Ishikawa (cell line): ENCODE data around the gene CLDN6.

ENCODE experiments used
- CREB1 ChIP-seq: IDR thresholded peaks from 2 replicates; pipeline ENCODE4 v1.6.1; 2012; ENCODE audit warnings: low read depth
- EP300 ChIP-seq: IDR thresholded peaks from 2 replicates; pipeline ENCODE4 v1.6.1; 2012; ENCODE audit warnings: borderline replicate concordance
- TEAD4 ChIP-seq: IDR thresholded peaks from 2 replicates; pipeline ENCODE4 v1.6.1; 2012
- TF ChIP-seq, protein P1 (sequence below): IDR thresholded peaks from 2 replicates; pipeline ENCODE4 v1.6.1; 2012; ENCODE audit warnings: low read depth, mild to moderate bottlenecking

DNA sequence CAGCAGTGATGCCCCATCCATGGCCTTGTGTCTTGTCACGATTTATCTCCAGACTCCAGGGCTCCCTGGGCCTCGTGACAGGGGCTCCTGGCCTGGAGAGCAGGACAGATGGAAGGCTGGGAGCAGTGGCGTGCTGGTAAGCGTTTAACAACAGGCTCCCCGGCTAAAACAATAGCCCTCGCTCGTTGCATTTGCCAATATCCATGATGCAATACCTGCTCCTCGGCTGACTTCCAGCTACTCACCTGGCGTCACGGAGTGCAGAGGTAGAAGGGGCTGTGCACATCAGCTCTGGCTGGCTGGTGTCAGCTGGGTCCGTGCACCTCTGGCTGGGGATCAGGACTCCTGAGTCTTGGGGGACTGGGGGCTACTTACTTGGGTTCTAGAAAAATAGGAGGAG, 20.3 kb upstream of the CLDN6 start:
- TF ChIP-seq, protein P1, sequence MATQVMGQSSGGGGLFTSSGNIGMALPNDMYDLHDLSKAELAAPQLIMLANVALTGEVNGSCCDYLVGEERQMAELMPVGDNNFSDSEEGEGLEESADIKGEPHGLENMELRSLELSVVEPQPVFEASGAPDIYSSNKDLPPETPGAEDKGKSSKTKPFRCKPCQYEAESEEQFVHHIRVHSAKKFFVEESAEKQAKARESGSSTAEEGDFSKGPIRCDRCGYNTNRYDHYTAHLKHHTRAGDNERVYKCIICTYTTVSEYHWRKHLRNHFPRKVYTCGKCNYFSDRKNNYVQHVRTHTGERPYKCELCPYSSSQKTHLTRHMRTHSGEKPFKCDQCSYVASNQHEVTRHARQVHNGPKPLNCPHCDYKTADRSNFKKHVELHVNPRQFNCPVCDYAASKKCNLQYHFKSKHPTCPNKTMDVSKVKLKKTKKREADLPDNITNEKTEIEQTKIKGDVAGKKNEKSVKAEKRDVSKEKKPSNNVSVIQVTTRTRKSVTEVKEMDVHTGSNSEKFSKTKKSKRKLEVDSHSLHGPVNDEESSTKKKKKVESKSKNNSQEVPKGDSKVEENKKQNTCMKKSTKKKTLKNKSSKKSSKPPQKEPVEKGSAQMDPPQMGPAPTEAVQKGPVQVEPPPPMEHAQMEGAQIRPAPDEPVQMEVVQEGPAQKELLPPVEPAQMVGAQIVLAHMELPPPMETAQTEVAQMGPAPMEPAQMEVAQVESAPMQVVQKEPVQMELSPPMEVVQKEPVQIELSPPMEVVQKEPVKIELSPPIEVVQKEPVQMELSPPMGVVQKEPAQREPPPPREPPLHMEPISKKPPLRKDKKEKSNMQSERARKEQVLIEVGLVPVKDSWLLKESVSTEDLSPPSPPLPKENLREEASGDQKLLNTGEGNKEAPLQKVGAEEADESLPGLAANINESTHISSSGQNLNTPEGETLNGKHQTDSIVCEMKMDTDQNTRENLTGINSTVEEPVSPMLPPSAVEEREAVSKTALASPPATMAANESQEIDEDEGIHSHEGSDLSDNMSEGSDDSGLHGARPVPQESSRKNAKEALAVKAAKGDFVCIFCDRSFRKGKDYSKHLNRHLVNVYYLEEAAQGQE = no peak
- 0 out of 2 replicates have a peak, but pooled peaks have one; percentile 23 for TF ChIP-seq EP300
- no peak for TF ChIP-seq CREB1
- TF ChIP-seq TEAD4 = 0 out of 2 replicates have a peak, but pooled peaks have one; percentile 14
